Activated T-helper 1 cell treated with anti-CD3 and anti-CD28 coated beads, Interleukin-12 subunit alpha, Interleukin-12 subunit beta, Interleukin-2, Interleukin-4 antibody, amounts not matched to agents 30 ng/mL and 10 ng/mL and 1 ng/mL, durations not matched to agents 14 hours and 24 hours and 36 hours (primary cell): ENCODE measurements around the gene IGFBP3. TPM values are rescaled to one million over a fixed set of nuclear protein-coding genes. Genes with fewer than 3 reads are reported as not detected.

Experiments used
- DNase-seq: peaks from one replicate; pipeline ENCODE4 v3.0.0; 2021; ENCODE audit warnings: low spot score
- H3K27ac Mint-ChIP-seq: one replicate; pipeline ENCODE4 v1.8.0; 2021; ENCODE audit warnings: mild to moderate bottlenecking, mixed read lengths
- H3K27me3 Mint-ChIP-seq: one replicate; pipeline ENCODE4 v1.8.0; 2022; ENCODE audit warnings: mild to moderate bottlenecking, moderate library complexity, mixed read lengths; ENCODE audit not compliant: insufficient read depth
- H3K36me3 Mint-ChIP-seq: one replicate; pipeline ENCODE4 v1.8.0; 2021; ENCODE audit warnings: low read depth, mixed read lengths
- H3K4me1 Mint-ChIP-seq: one replicate; pipeline ENCODE4 v1.8.0; 2021; ENCODE audit warnings: low read depth, mixed read lengths
- H3K4me3 Mint-ChIP-seq: one replicate; pipeline ENCODE4 v1.8.0; 2021; ENCODE audit warnings: mild to moderate bottlenecking, moderate library complexity, mixed read lengths
- H3K9me3 Mint-ChIP-seq: one replicate; pipeline ENCODE4 v1.8.0; 2021; ENCODE audit warnings: mixed read lengths
- intact Hi-C: fragments of 100-400 bp; cut with micrococcal nuclease; formaldehyde crosslinking; loops from one replicate; pipeline ENCODE4 v1.15.1; 2024
- total RNA-seq: library from RNA; stranded (reverse); gene quantifications from 2 replicates; pipeline ENCODE4 v1.2.3, GENCODE V29; 2022

Gene IGFBP3
- total RNA-seq, 1 donor from 2014 or later, result 1.2 TPM

DNA sequence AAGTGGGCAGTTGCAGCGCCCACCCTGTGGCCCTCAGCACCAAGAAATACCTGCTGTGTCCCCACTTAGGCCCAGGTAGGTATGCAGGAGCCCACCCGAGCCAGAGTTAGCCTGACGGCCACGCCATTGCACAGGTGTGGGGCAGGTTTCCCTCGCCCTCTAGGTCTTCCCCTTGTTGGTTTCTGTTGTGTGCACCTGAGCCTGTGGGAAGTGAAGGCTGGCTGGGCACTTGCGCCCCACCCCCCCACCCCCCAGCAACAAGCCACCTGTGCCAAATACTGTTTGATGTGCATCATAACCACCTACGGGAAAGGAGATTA, 48.1 kb downstream of the IGFBP3 start, which contains the start of gene CCDC201:
CCDC201 (minus strand) TSS at position 48 of the 320 bp plus-strand sequence. CDS start 75 bp downstream, outside the sequence.
- DNase-seq, result no peak
- peaks cover 5% of the 10 kb centered on the region for H3K27me3 Mint-ChIP-seq
- H3K27ac Mint-ChIP-seq, result no peak within 1 kb of the TSS
- intact Hi-C loops, result no loop called here
- no peaks in the 10 kb centered on the region for H3K36me3 Mint-ChIP-seq
- no peaks in the 10 kb centered on the region for H3K9me3 Mint-ChIP-seq
- no peak within 1 kb of the TSS for H3K4me3 Mint-ChIP-seq
- no peaks in the 10 kb centered on the region for H3K4me1 Mint-ChIP-seq

DNA sequence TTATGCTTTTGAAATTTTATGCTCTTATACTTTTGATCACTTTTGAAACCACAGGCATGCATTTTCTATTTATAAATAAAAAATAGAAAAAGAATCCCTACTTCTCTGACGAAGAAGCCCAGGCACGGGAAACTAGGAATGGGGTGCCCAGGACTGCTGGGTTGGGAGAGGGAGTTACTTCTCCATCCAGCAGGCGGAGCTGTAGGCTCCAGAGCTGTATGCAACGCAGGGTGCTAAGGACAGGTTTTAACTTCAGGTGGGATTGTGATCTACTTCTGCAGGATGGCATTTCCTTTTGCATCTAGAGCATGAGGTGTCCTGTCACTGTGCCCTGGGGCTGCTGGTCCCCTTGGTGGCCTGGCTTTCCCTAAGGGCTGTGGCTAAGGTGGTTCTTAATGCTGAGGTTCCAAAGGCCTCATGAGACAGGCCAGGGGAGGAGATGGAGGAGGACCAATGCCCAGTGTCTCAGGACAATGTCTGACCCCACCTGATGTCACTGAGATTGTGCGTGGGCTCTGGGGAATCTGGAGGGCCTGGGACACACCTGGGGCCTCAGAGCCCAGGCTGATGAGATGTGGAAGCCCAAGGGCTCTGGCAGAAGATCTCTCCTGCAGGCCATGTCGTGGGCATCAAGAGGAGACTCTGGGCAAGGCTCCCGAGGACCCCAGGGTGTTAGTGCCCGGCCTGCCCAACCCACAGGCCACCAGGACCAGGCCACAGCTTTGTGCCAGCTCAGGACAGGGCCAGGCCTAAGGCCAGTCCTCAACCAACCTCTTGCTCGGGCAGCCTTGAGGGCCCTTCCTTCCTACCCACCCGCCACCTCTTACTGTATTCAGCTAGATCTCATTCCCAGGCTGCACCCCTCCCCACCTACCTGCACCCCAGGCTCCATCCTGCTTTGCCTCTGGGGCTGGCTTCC, 48.7 kb downstream of the IGFBP3 start:
- Mint-ChIP-seq H3K4me1 (no peaks in the 10 kb centered on the region), H3K27ac (no peak overlapping the region), H3K36me3 (no peaks in the 10 kb centered on the region), H3K27me3 (peaks cover 5% of the 10 kb centered on the region), H3K9me3 (no peaks in the 10 kb centered on the region), H3K4me3 (no peak overlapping the region)
- no peak for DNase-seq
- intact Hi-C loops, result no loop called here

DNA sequence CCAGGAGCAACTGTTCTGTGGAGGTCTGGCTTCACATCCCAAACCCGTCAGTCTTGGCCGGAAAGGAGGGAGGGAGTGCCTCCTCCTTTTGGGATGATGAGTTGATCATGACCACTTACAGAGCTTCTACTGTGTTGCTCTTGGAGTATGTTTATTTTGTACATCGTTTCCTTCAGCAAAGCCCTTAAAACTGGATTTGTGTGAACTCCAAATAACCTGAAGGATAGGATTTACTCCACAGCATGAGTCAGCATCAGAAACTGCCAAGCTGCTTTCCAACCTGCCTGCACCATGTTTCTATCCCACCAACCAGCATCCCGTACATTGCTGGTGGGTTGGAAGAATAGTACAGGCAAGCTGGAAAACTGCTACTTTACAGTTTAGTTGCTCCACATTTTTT, 51.6 kb downstream of the IGFBP3 start:
- H3K9me3 Mint-ChIP-seq, result no peaks in the 10 kb centered on the region

DNA sequence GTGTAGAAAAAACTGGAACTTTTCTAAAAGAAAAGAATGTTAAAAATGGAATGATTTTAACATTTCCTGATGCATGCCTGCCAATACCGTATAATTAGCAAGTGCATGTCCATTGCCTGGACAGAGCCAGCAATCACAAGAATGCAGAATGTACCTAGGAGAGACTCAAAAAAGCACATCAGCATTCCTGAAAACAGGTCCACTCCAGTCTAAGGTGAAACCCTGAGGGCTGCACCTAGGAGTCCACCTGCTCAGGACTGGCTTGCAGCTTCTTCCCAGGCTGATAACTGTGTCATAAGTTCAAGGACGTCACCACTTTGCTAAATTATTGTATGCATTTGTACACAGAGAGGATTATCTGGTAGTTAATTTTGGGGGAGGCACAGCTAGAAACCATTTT, 53.6 kb downstream of the IGFBP3 start:
- no peak overlapping the region for H3K4me3 Mint-ChIP-seq
- no peaks in the 10 kb centered on the region for H3K9me3 Mint-ChIP-seq
- intact Hi-C loops, result no loop called here
- H3K27me3 Mint-ChIP-seq, result peaks cover 5% of the 10 kb centered on the region
- H3K36me3 Mint-ChIP-seq, result no peaks in the 10 kb centered on the region
- no peaks in the 10 kb centered on the region for H3K4me1 Mint-ChIP-seq
- no peak overlapping the region for H3K27ac Mint-ChIP-seq
- no peak for DNase-seq

More for the DNA sequence above, 51.6 kb downstream of the IGFBP3 start:
- intact Hi-C loops, result no loop called here
- no peak for DNase-seq
- no peak overlapping the region for H3K27ac Mint-ChIP-seq
- H3K27me3 Mint-ChIP-seq, result peaks cover 5% of the 10 kb centered on the region
- no peaks in the 10 kb centered on the region for H3K36me3 Mint-ChIP-seq
- no peaks in the 10 kb centered on the region for H3K4me1 Mint-ChIP-seq
- no peak overlapping the region for H3K4me3 Mint-ChIP-seq

DNA sequence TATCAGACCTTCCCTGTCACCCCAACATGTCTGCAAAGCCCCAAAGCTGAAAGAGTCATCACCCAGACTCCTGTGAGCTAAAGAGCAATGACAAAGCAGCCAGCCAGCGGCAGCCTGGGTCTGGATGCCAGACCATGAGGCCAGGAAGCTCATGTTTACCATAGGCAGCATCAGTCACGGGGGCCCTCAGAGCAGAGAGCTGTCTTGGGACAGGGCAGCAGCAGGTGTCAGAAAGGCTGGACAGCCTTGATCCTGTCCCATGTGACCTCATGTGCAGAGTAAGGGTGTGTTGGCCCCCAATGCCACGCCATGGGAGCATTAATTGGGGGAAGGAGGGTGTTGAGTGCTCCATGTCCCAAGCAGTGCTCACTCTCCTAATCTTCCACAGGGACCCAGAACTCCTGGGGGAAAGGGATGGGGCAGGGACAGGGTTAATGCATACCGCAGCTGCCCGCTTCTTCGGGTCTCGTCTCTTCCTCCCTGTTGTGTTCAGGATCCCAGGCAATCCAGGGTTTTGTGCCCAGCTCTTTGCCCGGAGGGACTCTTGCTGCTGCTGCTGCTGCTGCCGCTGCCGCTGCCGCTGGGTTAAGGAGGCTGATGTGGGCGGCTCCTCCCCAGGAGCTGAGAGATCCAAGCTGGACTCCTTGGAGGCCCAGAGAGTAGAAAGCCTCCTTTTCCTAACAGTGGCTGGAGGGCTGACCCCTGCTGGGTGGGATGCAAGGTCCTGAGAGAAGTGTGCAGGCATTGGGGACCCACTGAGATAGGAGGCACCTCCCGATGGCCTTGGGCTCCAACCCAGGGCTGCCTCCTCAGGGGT, 55.3 kb downstream of the IGFBP3 start:
- no peaks in the 10 kb centered on the region for H3K36me3 Mint-ChIP-seq
- no peaks in the 10 kb centered on the region for H3K9me3 Mint-ChIP-seq
- intact Hi-C loops, result no loop called here
- no peak for DNase-seq
- H3K4me3 Mint-ChIP-seq, result no peak overlapping the region
- no peaks in the 10 kb centered on the region for H3K4me1 Mint-ChIP-seq
- H3K27ac Mint-ChIP-seq, result no peak overlapping the region
- H3K27me3 Mint-ChIP-seq, result peaks cover 5% of the 10 kb centered on the region

DNA sequence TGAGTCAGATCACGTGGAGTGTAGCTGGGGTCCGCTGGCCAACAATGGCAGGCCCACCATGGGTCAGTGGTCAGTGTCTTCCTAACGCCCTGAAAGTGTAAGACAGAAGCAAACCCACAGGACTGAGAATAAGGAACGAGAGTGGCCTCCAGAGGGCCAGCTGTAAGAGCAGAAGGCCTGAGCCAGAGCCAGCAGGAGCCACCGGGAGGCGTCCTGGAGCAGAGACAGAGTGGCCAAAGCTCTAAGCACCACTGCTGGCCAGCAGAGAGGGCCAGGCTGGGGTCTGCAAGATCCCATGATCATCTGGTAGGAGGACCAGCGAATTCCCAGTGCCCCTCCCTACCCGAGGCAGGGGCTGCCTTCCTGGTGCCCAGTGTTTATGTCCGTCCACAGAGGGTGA, 57.4 kb downstream of the IGFBP3 start:
- Mint-ChIP-seq H3K27me3 (no peaks in the 10 kb centered on the region), H3K4me1 (no peaks in the 10 kb centered on the region), H3K4me3 (no peak overlapping the region), H3K27ac (no peak overlapping the region), H3K9me3 (no peaks in the 10 kb centered on the region), H3K36me3 (no peaks in the 10 kb centered on the region)
- intact Hi-C loops, result no loop called here
- DNase-seq, result no peak

Other genes starting within 250 kb of the IGFBP3 start
- gene CCDC201, start 48.2 kb downstream of the IGFBP3 start, total RNA-seq, result not detected in 2 replicates
- gene IGFBP1, start 32.8 kb downstream of the IGFBP3 start, total RNA-seq, result not detected in 2 replicates